ENCODE measurements around the gene KCNE3.

The KCNE3 gene

GRCh38 chr11:74468936-74469335, 1.6 kb upstream of the KCNE3 start:
- Histone ChIP-seq H2AFZ (ENCODE audit: low read depth, low read length, severe bottlenecking) (no peak overlapping the region), H3K9me2 (replicated peaks; ENCODE audit: insufficient read depth, low read length) (no peaks in the 10 kb centered on the region), H3K4me3 (ENCODE audit: insufficient read depth, low read length, poor library complexity, severe bottlenecking) (no peak overlapping the region), H3F3A (ENCODE audit: insufficient read depth) (no peaks in the 10 kb centered on the region), H3K27ac (ENCODE audit: low read depth, low read length) (no peak overlapping the region), H3K4me2 (ENCODE audit: low read depth, low read length, poor library complexity, severe bottlenecking) (no peak overlapping the region), H3K9ac (ENCODE audit: low read length) (no peak overlapping the region), H3K27me3 (ENCODE audit: low read length) (no peaks in the 10 kb centered on the region), H4K20me1 (ENCODE audit: low read depth, low read length) (no peaks in the 10 kb centered on the region), H3K36me3 (ENCODE audit: low read length) (no peaks in the 10 kb centered on the region), H3K9me3 (ENCODE audit: insufficient read depth, low read length) (no peaks in the 10 kb centered on the region), H3K79me2 (ENCODE audit: insufficient read depth, low read length) (no peaks in the 10 kb centered on the region)
- TF ChIP-seq, protein P1, sequence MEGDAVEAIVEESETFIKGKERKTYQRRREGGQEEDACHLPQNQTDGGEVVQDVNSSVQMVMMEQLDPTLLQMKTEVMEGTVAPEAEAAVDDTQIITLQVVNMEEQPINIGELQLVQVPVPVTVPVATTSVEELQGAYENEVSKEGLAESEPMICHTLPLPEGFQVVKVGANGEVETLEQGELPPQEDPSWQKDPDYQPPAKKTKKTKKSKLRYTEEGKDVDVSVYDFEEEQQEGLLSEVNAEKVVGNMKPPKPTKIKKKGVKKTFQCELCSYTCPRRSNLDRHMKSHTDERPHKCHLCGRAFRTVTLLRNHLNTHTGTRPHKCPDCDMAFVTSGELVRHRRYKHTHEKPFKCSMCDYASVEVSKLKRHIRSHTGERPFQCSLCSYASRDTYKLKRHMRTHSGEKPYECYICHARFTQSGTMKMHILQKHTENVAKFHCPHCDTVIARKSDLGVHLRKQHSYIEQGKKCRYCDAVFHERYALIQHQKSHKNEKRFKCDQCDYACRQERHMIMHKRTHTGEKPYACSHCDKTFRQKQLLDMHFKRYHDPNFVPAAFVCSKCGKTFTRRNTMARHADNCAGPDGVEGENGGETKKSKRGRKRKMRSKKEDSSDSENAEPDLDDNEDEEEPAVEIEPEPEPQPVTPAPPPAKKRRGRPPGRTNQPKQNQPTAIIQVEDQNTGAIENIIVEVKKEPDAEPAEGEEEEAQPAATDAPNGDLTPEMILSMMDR (IDR thresholded peaks at IDR 0.05; ENCODE audit: insufficient read depth, low read length, poor library complexity, severe bottlenecking) = no peak
- no peak for TF ChIP-seq EZH2phosphoT487 (conservative IDR thresholded peaks at IDR 0.05; ENCODE audit: low read length)

DNA sequence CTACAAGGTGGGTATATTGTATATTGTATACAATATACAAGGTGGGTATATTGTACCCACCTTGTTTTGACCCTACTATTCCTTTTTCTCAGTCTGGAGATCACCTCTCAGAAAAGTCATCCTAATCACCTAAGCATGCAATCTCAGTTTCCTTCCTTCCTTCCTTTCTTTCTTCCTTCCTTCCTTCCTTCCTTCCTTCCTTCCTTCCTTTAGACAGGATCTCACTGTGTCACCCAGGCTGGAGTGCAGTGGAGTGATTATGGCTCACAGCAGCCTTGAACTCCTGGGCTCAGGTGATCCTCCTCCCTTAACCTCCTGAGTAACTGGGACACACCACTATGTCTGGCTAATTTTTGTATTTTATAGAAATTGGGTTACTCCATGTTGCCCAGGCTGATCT, 1.2 kb upstream of the KCNE3 start:
- no peaks in the 10 kb centered on the region for H3K27me3 ChIP-seq (ENCODE audit: low read length)
- TF ChIP-seq, protein P1 (IDR thresholded peaks at IDR 0.05; ENCODE audit: insufficient read depth, low read length, poor library complexity, severe bottlenecking) = no peak
- no peak for TF ChIP-seq EZH2phosphoT487 (conservative IDR thresholded peaks at IDR 0.05; ENCODE audit: low read length)
- H3K36me3 ChIP-seq (ENCODE audit: low read length) = no peaks in the 10 kb centered on the region
- no peaks in the 10 kb centered on the region for H3K9me3 ChIP-seq (ENCODE audit: insufficient read depth, low read length)
- H3K4me3 ChIP-seq (ENCODE audit: insufficient read depth, low read length, poor library complexity, severe bottlenecking) = no peak overlapping the region
- H3F3A ChIP-seq (ENCODE audit: insufficient read depth) = no peaks in the 10 kb centered on the region
- no peaks in the 10 kb centered on the region for H4K20me1 ChIP-seq (ENCODE audit: low read depth, low read length)
- no peak overlapping the region for H2AFZ ChIP-seq (ENCODE audit: low read depth, low read length, severe bottlenecking)
- H3K4me2 ChIP-seq (ENCODE audit: low read depth, low read length, poor library complexity, severe bottlenecking) = no peak overlapping the region
- no peaks in the 10 kb centered on the region for H3K9me2 ChIP-seq (replicated peaks; ENCODE audit: insufficient read depth, low read length)
- H3K79me2 ChIP-seq (ENCODE audit: insufficient read depth, low read length) = no peaks in the 10 kb centered on the region
- H3K27ac ChIP-seq (ENCODE audit: low read depth, low read length) = no peak overlapping the region
- H3K9ac ChIP-seq (ENCODE audit: low read length) = no peak overlapping the region

- no peak overlapping the region for H3K4me3 ChIP-seq (ENCODE audit: insufficient read depth, low read length, poor library complexity, severe bottlenecking)
Observed at GRCh38 chr11:74468058-74468457, 709 bp upstream of the KCNE3 start.

More at GRCh38 chr11:74468058-74468457, 709 bp upstream of the KCNE3 start:
- no peak for TF ChIP-seq EZH2phosphoT487 (conservative IDR thresholded peaks at IDR 0.05; ENCODE audit: low read length)
- TF ChIP-seq, protein P1 (IDR thresholded peaks at IDR 0.05; ENCODE audit: insufficient read depth, low read length, poor library complexity, severe bottlenecking) = no peak
- H3K27me3 ChIP-seq (ENCODE audit: low read length) = no peaks in the 10 kb centered on the region
- no peaks in the 10 kb centered on the region for H3K9me3 ChIP-seq (ENCODE audit: insufficient read depth, low read length)
- H4K20me1 ChIP-seq (ENCODE audit: low read depth, low read length) = no peaks in the 10 kb centered on the region
- H3K27ac ChIP-seq (ENCODE audit: low read depth, low read length) = no peak overlapping the region
- no peaks in the 10 kb centered on the region for H3K9me2 ChIP-seq (replicated peaks; ENCODE audit: insufficient read depth, low read length)
- H3K4me2 ChIP-seq (ENCODE audit: low read depth, low read length, poor library complexity, severe bottlenecking) = no peak overlapping the region
- no peaks in the 10 kb centered on the region for H3F3A ChIP-seq (ENCODE audit: insufficient read depth)
- H2AFZ ChIP-seq (ENCODE audit: low read depth, low read length, severe bottlenecking) = no peak overlapping the region
- no peaks in the 10 kb centered on the region for H3K36me3 ChIP-seq (ENCODE audit: low read length)
- no peaks in the 10 kb centered on the region for H3K79me2 ChIP-seq (ENCODE audit: insufficient read depth, low read length)
- H3K9ac ChIP-seq (ENCODE audit: low read length) = no peak overlapping the region
